Loucy (cell line): ENCODE results near the gene IL7R.
"Not testable (repeated sequence)": the region's sequence is repeated elsewhere in the genome, so short reads cannot be mapped to it uniquely, and the experiment has no call there.

ENCODE experiments used
- H2AFZ ChIP-seq: fragments of 200-600 bp; sonication (generic); 2 replicates; pipeline ENCODE4 v1.6.0; 2016; ENCODE audit warnings: antibody characterized with exemption, mild to moderate bottlenecking, low read length, moderate library complexity
- H3F3A ChIP-seq: fragments of 200-600 bp; 2 replicates; pipeline ENCODE4 v1.6.0; 2016; ENCODE audit warnings: antibody characterized with exemption, low read depth, mild to moderate bottlenecking
- H3K27me3 ChIP-seq: fragments of 200-600 bp; sonication (generic); 2 replicates; pipeline ENCODE4 v1.6.1; 2014; ENCODE audit warnings: low read length, mild to moderate bottlenecking; ENCODE audit not compliant: insufficient read depth, poor library complexity, severe bottlenecking
- H3K36me3 ChIP-seq: fragments of 200-600 bp; sonication (generic); 2 replicates; pipeline ENCODE4 v1.6.1; 2016; ENCODE audit warnings: low read length; ENCODE audit not compliant: insufficient read depth
- H3K4me1 ChIP-seq: fragments of 200-600 bp; sonication (generic); 2 replicates; pipeline ENCODE4 v1.5.1; 2014; ENCODE audit warnings: low read length, mild to moderate bottlenecking; ENCODE audit not compliant: insufficient read depth, poor library complexity, severe bottlenecking
- H3K4me2 ChIP-seq: fragments of 200-600 bp; sonication (generic); 2 replicates; pipeline ENCODE4 v1.6.0; 2014; ENCODE audit warnings: antibody characterized with exemption, low read length, low read depth, mild to moderate bottlenecking; ENCODE audit not compliant: poor library complexity, severe bottlenecking
- H3K4me3 ChIP-seq: fragments of 200-600 bp; sonication (generic); 2 replicates; pipeline ENCODE4 v1.5.1; 2014; ENCODE audit warnings: low read length, mild to moderate bottlenecking, mixed read lengths; ENCODE audit not compliant: poor library complexity, severe bottlenecking
- H3K79me2 ChIP-seq: fragments of 200-600 bp; sonication (generic); 2 replicates; pipeline ENCODE4 v1.6.1; 2014; ENCODE audit warnings: low read length; ENCODE audit not compliant: insufficient read depth
- H3K9ac ChIP-seq: fragments of 200-600 bp; sonication (generic); 2 replicates; pipeline ENCODE4 v1.6.0; 2014; ENCODE audit warnings: mild to moderate bottlenecking, low read depth, low read length, moderate library complexity; ENCODE audit not compliant: poor library complexity, severe bottlenecking
- H3K9me2 ChIP-seq: fragments of 200-600 bp; sonication (generic); replicated peaks from 2 replicates; pipeline ENCODE4 v1.6.1; 2016; ENCODE audit warnings: low read depth, low read length, mixed read lengths
- H3K9me3 ChIP-seq: fragments of 200-600 bp; sonication (generic); 2 replicates; pipeline ENCODE4 v1.6.1; 2014; ENCODE audit warnings: mild to moderate bottlenecking, antibody characterized with exemption, low read length, low read depth; ENCODE audit not compliant: insufficient read depth
- H4K20me1 ChIP-seq: fragments of 200-600 bp; sonication (generic); 2 replicates; pipeline ENCODE4 v1.6.0; 2014; ENCODE audit warnings: antibody characterized with exemption, low read length, mild to moderate bottlenecking; ENCODE audit not compliant: insufficient read depth, poor library complexity, severe bottlenecking
- EZH2phosphoT487 ChIP-seq: fragments of 200-600 bp; IDR thresholded peaks from 2 replicates; pipeline ENCODE4 v1.6.1; 2018; ENCODE audit warnings: antibody characterized with exemption, mild to moderate bottlenecking, moderate library complexity, borderline replicate concordance
- TF ChIP-seq, protein P1 (sequence below): fragments of 200-600 bp; sonication (generic); conservative IDR thresholded peaks from 2 replicates; pipeline ENCODE4 v1.5.1; 2014; ENCODE audit warnings: mild to moderate bottlenecking, antibody characterized with exemption, low read length

The IL7R gene

GRCh38 chr5:35835796-35836742 lies 20.6 kb upstream of the IL7R start:
- Histone ChIP-seq H3K9me2 (no peaks in the 10 kb centered on the region), H3K9me3 (no peaks in the 10 kb centered on the region), H3K79me2 (no peaks in the 10 kb centered on the region), H3K27me3 (no peaks in the 10 kb centered on the region), H3K36me3 (no peaks in the 10 kb centered on the region), H4K20me1 (no peaks in the 10 kb centered on the region), H3F3A (no peaks in the 10 kb centered on the region), H3K9ac (no peak overlapping the region), H2AFZ (no peak overlapping the region), H3K4me2 (no peak overlapping the region), H3K4me3 (no peak overlapping the region), H3K4me1 (no peaks in the 10 kb centered on the region)
- TF ChIP-seq, protein P1, sequence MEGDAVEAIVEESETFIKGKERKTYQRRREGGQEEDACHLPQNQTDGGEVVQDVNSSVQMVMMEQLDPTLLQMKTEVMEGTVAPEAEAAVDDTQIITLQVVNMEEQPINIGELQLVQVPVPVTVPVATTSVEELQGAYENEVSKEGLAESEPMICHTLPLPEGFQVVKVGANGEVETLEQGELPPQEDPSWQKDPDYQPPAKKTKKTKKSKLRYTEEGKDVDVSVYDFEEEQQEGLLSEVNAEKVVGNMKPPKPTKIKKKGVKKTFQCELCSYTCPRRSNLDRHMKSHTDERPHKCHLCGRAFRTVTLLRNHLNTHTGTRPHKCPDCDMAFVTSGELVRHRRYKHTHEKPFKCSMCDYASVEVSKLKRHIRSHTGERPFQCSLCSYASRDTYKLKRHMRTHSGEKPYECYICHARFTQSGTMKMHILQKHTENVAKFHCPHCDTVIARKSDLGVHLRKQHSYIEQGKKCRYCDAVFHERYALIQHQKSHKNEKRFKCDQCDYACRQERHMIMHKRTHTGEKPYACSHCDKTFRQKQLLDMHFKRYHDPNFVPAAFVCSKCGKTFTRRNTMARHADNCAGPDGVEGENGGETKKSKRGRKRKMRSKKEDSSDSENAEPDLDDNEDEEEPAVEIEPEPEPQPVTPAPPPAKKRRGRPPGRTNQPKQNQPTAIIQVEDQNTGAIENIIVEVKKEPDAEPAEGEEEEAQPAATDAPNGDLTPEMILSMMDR, result no peak
- no peak for TF ChIP-seq EZH2phosphoT487

- Histone ChIP-seq H3F3A (no peaks in the 10 kb centered on the region), H3K79me2 (no peaks in the 10 kb centered on the region), H3K4me2 (no peak overlapping the region), H3K9ac (no peak overlapping the region), H4K20me1 (no peaks in the 10 kb centered on the region), H3K9me2 (no peaks in the 10 kb centered on the region), H2AFZ (no peak overlapping the region), H3K27me3 (peaks cover 4% of the 10 kb centered on the region), H3K36me3 (no peaks in the 10 kb centered on the region; the same call in 1 of the 2 replicates), H3K9me3 (peaks cover 11% of the 10 kb centered on the region), H3K4me3 (no peak overlapping the region), H3K4me1 (no peaks in the 10 kb centered on the region)
- no peak for TF ChIP-seq EZH2phosphoT487
- TF ChIP-seq, protein P1, result no peak
These were observed 18.2 kb upstream of the IL7R start for GRCh38 chr5:35838370-35839042.

- Histone ChIP-seq H3K9me3 (peaks cover 34% of the 10 kb centered on the region), H4K20me1 (no peaks in the 10 kb centered on the region), H3K27me3 (peaks cover 4% of the 10 kb centered on the region), H2AFZ (no peak overlapping the region), H3K9ac (no peak overlapping the region), H3K36me3 (no peaks in the 10 kb centered on the region; the same call in 1 of the 2 replicates), H3K9me2 (no peaks in the 10 kb centered on the region), H3K4me1 (no peaks in the 10 kb centered on the region), H3K4me2 (no peak overlapping the region), H3K79me2 (no peaks in the 10 kb centered on the region), H3K4me3 (no peak overlapping the region), H3F3A (no peaks in the 10 kb centered on the region)
- TF ChIP-seq, protein P1, result no peak
- no peak for TF ChIP-seq EZH2phosphoT487
These were observed 13.8 kb upstream of the IL7R start for GRCh38 chr5:35842856-35843255.

DNA sequence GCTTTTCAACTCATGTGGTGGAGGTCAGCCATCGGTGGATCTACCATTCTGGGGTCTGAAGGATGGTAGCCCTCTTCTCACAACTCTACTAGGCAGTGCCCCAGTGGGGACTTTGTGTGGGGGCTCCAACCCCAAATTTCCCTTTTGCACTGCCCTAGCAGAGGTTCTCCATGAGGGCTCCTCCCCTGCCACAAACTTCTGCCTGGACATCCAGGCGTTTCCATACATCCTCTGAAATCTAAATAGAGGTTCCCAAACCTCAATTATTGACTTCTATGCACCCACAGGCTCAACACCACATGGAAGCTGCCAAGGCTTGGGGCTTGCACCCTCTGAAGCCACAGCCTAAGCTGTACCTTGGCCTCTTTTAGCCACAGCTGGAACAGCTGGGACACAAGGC lies 11.2 kb upstream of the IL7R start:
- H3K9ac ChIP-seq, H3K4me2 ChIP-seq, H4K20me1 ChIP-seq, H3F3A ChIP-seq, H3K36me3 ChIP-seq, H3K9me2 ChIP-seq, H3K4me1 ChIP-seq, H3K4me3 ChIP-seq, H3K27me3 ChIP-seq, H2AFZ ChIP-seq, H3K79me2 ChIP-seq: not testable (repeated sequence)
- H3K9me3 ChIP-seq, result peaks cover 36% of the 10 kb centered on the region
